ENCODE data around the gene LY6G6C. TPM values are rescaled to one million over a fixed set of nuclear protein-coding genes. Genes with fewer than 3 reads are reported as not detected.

The LY6G6C gene
- total and polyA plus RNA-seq, 10 of the 15 experiments (the other 5 are each of a cell fraction or from before 2014, with no cell fraction given) = not detected

GRCh38 chr6:31707701-31708100 lies 13.8 kb downstream of the LY6G6C start:
- no peak overlapping the region for H3K27ac ChIP-seq (ENCODE audit: control insufficient read depth, insufficient read depth)
- H3K4me1 ChIP-seq (ENCODE audit: control insufficient read depth, insufficient read depth, low read length) = no peaks in the 10 kb centered on the region
- in situ Hi-C loops (cut with MboI) = no loop called here
- no peak for FAIRE-seq
- H3K4me3 ChIP-seq = no peak overlapping the region
- H3K4me2 ChIP-seq (ENCODE audit: control insufficient read depth, insufficient read depth) = no peak overlapping the region
- ChIA-PET RAD21 (ENCODE audit: unreplicated experiment) (no interaction called here), SMC1A (ENCODE audit: uncharacterized antibody, unreplicated experiment) (no interaction called here), POLR2A (no interaction called here), CTCF (no interaction called here)
- no peaks in the 10 kb centered on the region for H4K20me1 ChIP-seq (ENCODE audit: control insufficient read depth, insufficient read depth)
- intact Hi-C loops (cut with micrococcal nuclease; ENCODE audit: unreplicated experiment) = no loop called here
- H2AFZ ChIP-seq (ENCODE audit: control insufficient read depth, low read depth, low read length) = no peak overlapping the region
- H3K36me3 ChIP-seq (ENCODE audit: control insufficient read depth in 2 of 2, insufficient read depth in 2 of 2, low read length in 1 of 2) = no peaks in the 10 kb centered on the region
- no peak for ATAC-seq
- H3K79me2 ChIP-seq (ENCODE audit: control insufficient read depth, insufficient read depth, low read length) = peaks cover 2% of the 10 kb centered on the region
- 66% methylated on average over 10 of the region's 10 CpGs for WGBS (ENCODE audit: insufficient coverage, insufficient replicate concordance, low lambda C conversion rate, missing lambda C conversion rate)
- H3K9ac ChIP-seq (ENCODE audit: control insufficient read depth, insufficient read depth, low read length) = no peak overlapping the region
- H3K9me3 ChIP-seq (replicated peaks; ENCODE audit: control insufficient read depth, insufficient read depth, low read length) = no peaks in the 10 kb centered on the region
- no TSS peak for BruUV-seq (replicated peaks)
- no peak for DNase-seq (ENCODE audit: low read depth, low spot score)
- H3K27me3 ChIP-seq (replicated peaks in 1 of 2; ENCODE audit: control insufficient read depth in 2 of 2, insufficient read depth in 2 of 2, low read length in 1 of 2) = no peaks in the 10 kb centered on the region; a peak in 1 of 4 replicates
- TF ChIP-seq TARDBP (IDR thresholded peaks at IDR 0.05; ENCODE audit: borderline replicate concordance) (no peak), PKNOX1 (IDR thresholded peaks at IDR 0.05) (no peak), PAX5 (IDR thresholded peaks at IDR 0.05; ENCODE audit: borderline replicate concordance, low read depth, low read length) (no peak), SREBF1 (IDR thresholded peaks at IDR 0.05; ENCODE audit: low read length) (no peak), BRCA1 (IDR thresholded peaks at IDR 0.05; ENCODE audit: low read depth, low read length) (no peak), NR2C2 (IDR thresholded peaks at IDR 0.05; ENCODE audit: borderline replicate concordance, control insufficient read depth, insufficient read length, low read depth) (no peak), MYB (IDR thresholded peaks at IDR 0.05; ENCODE audit: borderline replicate concordance, low read depth, low read length) (no peak), MYC (IDR thresholded peaks at IDR 0.05; ENCODE audit: insufficient read depth, insufficient read length, insufficient replicate concordance, low read length, severe bottlenecking) (no peak), EZH2 (IDR thresholded peaks at IDR 0.05; ENCODE audit: borderline replicate concordance, control insufficient read depth, low read depth, low read length) (no peak), ZBTB33 (IDR thresholded peaks at IDR 0.05) (no peak), NFIC (IDR thresholded peaks at IDR 0.05; ENCODE audit: low read depth, low read length) (no peak), SPI1 (IDR thresholded peaks at IDR 0.05; ENCODE audit: borderline replicate concordance, insufficient read depth, low read depth, low read length) (no peak), TCF3 (IDR thresholded peaks at IDR 0.05; ENCODE audit: borderline replicate concordance, insufficient read depth, low read depth, low read length) (no peak), POLR2A (IDR thresholded peaks at IDR 0.05; ENCODE audit: low read depth, low read length) (no peak), ZNF24 (IDR thresholded peaks at IDR 0.05) (no peak), CHD2 (IDR thresholded peaks at IDR 0.05; ENCODE audit: borderline replicate concordance, low read depth, low read length) (no peak)
- TF ChIP-seq, protein P1, sequence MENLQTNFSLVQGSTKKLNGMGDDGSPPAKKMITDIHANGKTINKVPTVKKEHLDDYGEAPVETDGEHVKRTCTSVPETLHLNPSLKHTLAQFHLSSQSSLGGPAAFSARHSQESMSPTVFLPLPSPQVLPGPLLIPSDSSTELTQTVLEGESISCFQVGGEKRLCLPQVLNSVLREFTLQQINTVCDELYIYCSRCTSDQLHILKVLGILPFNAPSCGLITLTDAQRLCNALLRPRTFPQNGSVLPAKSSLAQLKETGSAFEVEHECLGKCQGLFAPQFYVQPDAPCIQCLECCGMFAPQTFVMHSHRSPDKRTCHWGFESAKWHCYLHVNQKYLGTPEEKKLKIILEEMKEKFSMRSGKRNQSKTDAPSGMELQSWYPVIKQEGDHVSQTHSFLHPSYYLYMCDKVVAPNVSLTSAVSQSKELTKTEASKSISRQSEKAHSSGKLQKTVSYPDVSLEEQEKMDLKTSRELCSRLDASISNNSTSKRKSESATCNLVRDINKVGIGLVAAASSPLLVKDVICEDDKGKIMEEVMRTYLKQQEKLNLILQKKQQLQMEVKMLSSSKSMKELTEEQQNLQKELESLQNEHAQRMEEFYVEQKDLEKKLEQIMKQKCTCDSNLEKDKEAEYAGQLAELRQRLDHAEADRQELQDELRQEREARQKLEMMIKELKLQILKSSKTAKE (IDR thresholded peaks at IDR 0.05; ENCODE audit: low read depth, poor library complexity, severe bottlenecking) = no peak
- TF ChIP-seq, protein P2, sequence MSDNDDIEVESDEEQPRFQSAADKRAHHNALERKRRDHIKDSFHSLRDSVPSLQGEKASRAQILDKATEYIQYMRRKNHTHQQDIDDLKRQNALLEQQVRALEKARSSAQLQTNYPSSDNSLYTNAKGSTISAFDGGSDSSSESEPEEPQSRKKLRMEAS (IDR thresholded peaks at IDR 0.05; ENCODE audit: low read depth, low read length) = no peak

All from GM12878 (cell line).